Measurements from ENCODE around the gene PPP2R2D.

GRCh38 chr10:132004052-132004451 is 103.2 kb downstream of the PPP2R2D start:
- no peak for TF ChIP-seq CTCF (IDR thresholded peaks at IDR 0.05)
- no peak for TF ChIP-seq POLR2AphosphoS5 (IDR thresholded peaks at IDR 0.05)
